ENCODE measurements around the gene ATXN7.

The ATXN7 gene

DNA sequence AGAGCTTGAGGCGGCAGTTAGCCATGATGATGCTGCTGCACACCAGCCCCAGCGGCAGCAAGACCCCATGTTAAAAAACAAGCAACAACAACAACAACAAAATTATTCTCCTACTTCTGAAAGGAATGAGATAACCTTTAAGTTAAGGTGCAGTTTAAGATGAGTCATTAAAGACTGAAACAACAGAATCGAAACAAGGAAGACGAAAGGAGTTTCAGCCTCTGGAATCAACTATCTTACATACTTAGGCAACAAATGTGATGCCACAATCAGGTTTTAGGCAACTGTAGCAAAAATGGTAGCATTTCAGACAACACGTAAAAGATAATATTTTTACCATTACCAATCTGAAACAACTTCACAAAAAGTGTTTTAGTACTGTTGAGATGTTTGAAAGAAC lies 36.3 kb downstream of the ATXN7 start:
- no peak for DNase-seq
- in situ Hi-C loops (cut with MboI; ENCODE audit: low pct_unique_long_range_greater_than_20kb, low sequenced_read_pairs) = no loop called here

DNA sequence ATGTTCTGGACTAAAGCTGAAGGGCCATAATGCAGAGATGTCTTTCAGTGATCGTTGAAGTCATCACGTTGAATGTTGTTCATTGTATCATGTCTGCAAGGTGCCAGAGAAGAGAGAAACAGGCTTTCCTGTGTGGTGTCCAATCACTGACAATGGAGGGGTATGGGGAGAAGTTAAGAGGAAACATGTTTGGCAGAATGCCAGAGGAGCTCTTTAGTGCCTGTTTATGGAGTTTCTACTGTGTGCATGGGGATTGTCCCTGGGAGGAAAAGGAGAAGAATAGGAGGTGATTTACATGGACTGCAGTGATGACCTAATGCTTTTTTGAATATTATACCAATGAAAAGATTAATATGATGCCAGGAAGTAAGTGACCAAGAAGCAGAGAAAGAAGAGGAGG lies 36.8 kb downstream of the ATXN7 start:
- peak; percentile 68 for DNase-seq
- in situ Hi-C loops (cut with MboI; ENCODE audit: low pct_unique_long_range_greater_than_20kb, low sequenced_read_pairs) = no loop called here

DNA sequence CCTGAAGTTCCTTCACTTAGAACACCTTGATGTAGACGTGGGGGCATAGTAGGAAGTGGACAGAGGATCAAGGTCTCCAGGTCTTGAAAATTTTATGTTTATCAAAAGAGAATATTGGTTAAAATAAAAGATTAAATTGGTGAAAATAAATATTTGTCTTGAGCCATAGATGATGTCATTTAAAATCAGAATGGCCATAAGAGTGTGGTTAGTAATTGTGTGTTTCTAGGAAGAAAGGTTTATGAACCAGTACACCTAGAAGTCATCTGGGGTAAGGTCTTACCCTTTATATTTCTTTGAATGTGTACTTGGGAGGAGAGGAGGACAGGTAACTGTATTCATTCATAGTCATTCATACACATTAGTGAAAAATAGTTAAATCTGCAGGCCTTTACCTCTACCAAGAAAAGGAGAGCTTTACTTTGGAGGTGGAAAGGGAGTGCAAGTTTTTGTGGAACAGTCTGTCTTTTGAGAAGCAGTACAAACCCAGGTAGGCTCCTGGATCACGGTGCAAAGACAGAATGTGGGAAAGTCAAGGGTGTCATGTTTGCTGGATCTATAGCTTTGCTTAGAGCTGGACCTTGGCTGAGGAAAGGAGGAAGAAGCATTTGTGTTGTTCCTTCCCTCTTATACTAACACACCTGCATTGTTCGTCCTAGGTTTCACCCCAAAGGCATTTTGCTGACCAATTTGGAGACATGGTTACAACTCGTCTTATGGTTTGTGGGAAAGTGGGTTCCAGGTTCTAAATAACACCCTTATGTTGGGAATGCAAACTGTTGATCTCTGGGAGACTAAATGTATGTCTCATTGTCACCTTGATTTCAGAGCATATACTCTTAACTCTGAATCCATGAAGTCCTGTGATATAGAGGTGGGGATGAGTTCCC lies 42.3 kb downstream of the ATXN7 start:
- in situ Hi-C loops (cut with MboI; ENCODE audit: low pct_unique_long_range_greater_than_20kb, low sequenced_read_pairs) = no loop called here
- no peak for DNase-seq

GRCh38 chr3:63908081-63908736 lies 44.5 kb downstream of the ATXN7 start:
- in situ Hi-C loops (cut with MboI; ENCODE audit: low pct_unique_long_range_greater_than_20kb, low sequenced_read_pairs) = no loop called here
- DNase-seq = no peak

GRCh38 chr3:63908776-63909175 lies 45.1 kb downstream of the ATXN7 start:
- in situ Hi-C loops (cut with MboI; ENCODE audit: low pct_unique_long_range_greater_than_20kb, low sequenced_read_pairs) = no loop called here
- DNase-seq = no peak

GRCh38 chr3:63909431-63909830 lies 45.8 kb downstream of the ATXN7 start:
- in situ Hi-C loops (cut with MboI; ENCODE audit: low pct_unique_long_range_greater_than_20kb, low sequenced_read_pairs) = no loop called here
- no peak for DNase-seq

GRCh38 chr3:63910001-63910400 lies 46.3 kb downstream of the ATXN7 start:
- in situ Hi-C loops (cut with MboI; ENCODE audit: low pct_unique_long_range_greater_than_20kb, low sequenced_read_pairs) = no loop called here
- no peak for DNase-seq

- in situ Hi-C loops (cut with MboI; ENCODE audit: low pct_unique_long_range_greater_than_20kb, low sequenced_read_pairs) = no loop called here
- DNase-seq = no peak
These were observed 47.2 kb downstream of the ATXN7 start for GRCh38 chr3:63910891-63911290.

GRCh38 chr3:63911509-63911872 lies 47.8 kb downstream of the ATXN7 start:
- no peak for DNase-seq
- in situ Hi-C loops (cut with MboI; ENCODE audit: low pct_unique_long_range_greater_than_20kb, low sequenced_read_pairs) = no loop called here

GRCh38 chr3:63911873-63912767 lies 48.5 kb downstream of the ATXN7 start, which contains the start of gene SCAANT1:
Gene SCAANT1, minus strand, starts transcription at chr3:63912383.
- peak; percentile 86 for DNase-seq

DNA sequence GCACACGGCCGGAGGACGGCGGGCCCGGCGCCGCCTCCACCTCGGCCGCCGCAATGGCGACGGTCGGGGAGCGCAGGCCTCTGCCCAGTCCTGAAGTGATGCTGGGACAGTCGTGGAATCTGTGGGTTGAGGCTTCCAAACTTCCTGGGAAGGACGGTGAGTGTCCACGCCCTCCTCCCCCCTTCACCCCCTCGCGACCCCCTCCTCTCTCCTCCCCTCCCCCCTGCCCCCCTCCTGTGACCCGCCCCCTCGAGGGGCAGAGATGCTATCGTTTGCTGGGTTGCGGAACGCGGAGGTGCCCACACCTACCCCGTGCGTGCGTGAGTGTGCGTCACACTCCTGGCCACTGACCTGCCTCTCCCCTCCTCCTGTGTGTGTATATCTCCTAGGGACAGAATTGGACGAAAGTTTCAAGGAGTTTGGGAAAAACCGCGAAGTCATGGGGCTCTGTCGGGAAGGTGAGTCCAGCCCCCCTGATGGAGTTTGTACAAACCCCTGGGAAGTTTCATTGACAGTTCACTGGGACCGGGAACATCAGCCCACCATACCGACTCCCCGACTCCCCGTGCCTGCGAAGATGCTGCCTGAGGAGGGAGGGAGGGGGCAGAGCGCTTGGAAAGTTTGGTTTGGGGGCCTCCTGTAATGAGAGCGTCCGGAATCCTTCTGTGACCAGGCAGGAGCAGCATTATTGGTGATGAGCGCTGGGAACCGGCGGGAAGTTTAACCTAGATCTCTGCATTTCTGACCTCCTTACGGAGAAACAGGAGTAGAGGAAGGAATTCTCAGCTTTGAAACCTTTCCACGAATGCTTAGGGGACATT lies 49.3 kb downstream of the ATXN7 start:
- DNase-seq = no peak
- in situ Hi-C loops (cut with MboI; ENCODE audit: low pct_unique_long_range_greater_than_20kb, low sequenced_read_pairs) = no loop called here

More at GRCh38 chr3:63911873-63912767, 48.5 kb downstream of the ATXN7 start, which contains the start of gene SCAANT1:
- in situ Hi-C loops (cut with MboI; ENCODE audit: low pct_unique_long_range_greater_than_20kb, low sequenced_read_pairs) = no loop called here

DNA sequence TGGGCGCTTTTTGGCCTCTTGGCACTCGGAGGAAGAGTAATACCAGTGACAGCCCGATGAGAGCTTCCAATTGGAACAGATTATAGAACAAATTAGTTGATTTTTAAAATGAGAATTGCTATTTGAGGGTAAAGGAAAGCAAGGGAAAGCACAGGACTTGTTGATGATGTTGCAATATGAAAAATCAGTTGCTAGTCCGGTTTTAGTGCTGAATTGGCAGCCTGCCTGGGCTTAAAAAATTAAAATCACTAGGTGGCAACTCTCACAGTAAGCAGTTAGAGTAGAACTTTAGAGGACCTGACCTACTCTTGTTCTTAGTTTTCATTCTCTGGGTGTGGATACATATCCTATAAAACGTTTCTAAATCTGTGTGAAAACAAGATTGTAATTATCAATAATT lies 50.6 kb downstream of the ATXN7 start:
- in situ Hi-C loops (cut with MboI; ENCODE audit: low pct_unique_long_range_greater_than_20kb, low sequenced_read_pairs) = no loop called here

DNA sequence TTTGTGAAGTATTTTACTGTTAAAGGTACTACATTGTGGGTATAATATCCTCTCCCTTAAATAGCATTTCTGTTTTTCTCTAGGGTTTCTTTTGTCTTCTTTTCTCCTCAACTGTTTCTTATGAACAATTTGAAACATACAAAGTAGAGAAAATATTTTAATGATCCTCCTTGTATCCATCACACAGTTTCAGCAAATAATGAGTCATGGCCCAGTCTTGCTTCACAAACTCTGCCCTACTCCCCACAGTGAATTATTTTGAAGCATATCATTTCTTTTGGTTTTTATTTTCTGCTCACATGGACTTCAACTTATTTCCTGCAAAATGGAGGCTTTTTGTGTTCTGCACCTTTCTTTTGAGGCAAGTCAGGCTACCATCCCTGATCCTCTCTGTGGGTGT lies 54.7 kb downstream of the ATXN7 start:
- no peak for DNase-seq
- in situ Hi-C loops (cut with MboI; ENCODE audit: low pct_unique_long_range_greater_than_20kb, low sequenced_read_pairs) = no loop called here

More for the DNA sequence above, 50.6 kb downstream of the ATXN7 start:
- DNase-seq = no peak

GRCh38 chr3:63920001-63920400 lies 56.3 kb downstream of the ATXN7 start:
- in situ Hi-C loops (cut with MboI; ENCODE audit: low pct_unique_long_range_greater_than_20kb, low sequenced_read_pairs) = no loop called here
- DNase-seq = no peak

GRCh38 chr3:63921741-63922482 lies 58.2 kb downstream of the ATXN7 start:
- peak; percentile 91 for DNase-seq
- in situ Hi-C loops (cut with MboI; ENCODE audit: low pct_unique_long_range_greater_than_20kb, low sequenced_read_pairs) = no loop called here

- in situ Hi-C loops (cut with MboI; ENCODE audit: low pct_unique_long_range_greater_than_20kb, low sequenced_read_pairs) = no loop called here
- DNase-seq = no peak
These were observed 59.0 kb downstream of the ATXN7 start for GRCh38 chr3:63922491-63923199.

DNA sequence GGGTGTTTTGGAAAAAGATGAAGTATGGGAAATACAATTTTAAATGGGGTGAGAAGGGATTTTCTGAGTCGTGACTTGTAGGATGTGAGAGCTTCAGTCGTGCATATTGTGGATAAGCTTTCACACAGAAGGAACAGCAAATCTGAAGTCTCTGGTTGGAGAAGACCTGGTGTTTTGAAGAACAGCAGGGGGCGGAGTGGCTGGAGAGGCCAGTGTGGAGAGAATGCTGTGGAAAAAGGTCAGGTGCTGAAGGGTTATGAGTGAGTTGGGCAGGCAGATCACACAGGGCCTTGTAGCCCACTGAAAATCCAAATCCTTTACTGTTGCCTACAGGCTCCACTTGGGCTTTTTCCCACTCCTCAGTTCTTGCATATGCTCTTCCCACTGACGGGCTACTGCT lies 62.6 kb downstream of the ATXN7 start:
- in situ Hi-C loops (cut with MboI; ENCODE audit: low pct_unique_long_range_greater_than_20kb, low sequenced_read_pairs) = no loop called here

More for the DNA sequence above, 62.6 kb downstream of the ATXN7 start:
- no peak for DNase-seq

All from KBM-7 (cell line).